CD14-positive monocyte (primary cell): ENCODE measurements around the gene LIMS2. TPM values are rescaled to one million over a fixed set of nuclear protein-coding genes. Genes with fewer than 3 reads are reported as not detected.

Source experiments
- DNase-seq, 3 donors: peaks; one replicate each; pipeline ENCODE4 v3.0.0-alpha.2; 2011 to 2022
- H2AFZ ChIP-seq: 2 replicates; pipeline ENCODE4 v1.6.0; 2012; ENCODE audit warnings: mild to moderate bottlenecking, low read depth, low read length, inconsistent platforms; ENCODE audit not compliant: insufficient read depth, poor library complexity, severe bottlenecking
- H3K27ac ChIP-seq, 2 donors: 1 replicate in 1 of 2; 2 replicates in 1 of 2; pipeline ENCODE4 v1.5.1; 2012 to 2013; ENCODE audit warnings: low read length in 2 of 2, control low read depth in 1 of 2, inconsistent platforms in 1 of 2, low read depth in 1 of 2, mild to moderate bottlenecking in 1 of 2
- H3K27me3 ChIP-seq, 2 donors: one replicate each; pipeline versions ENCODE4 v1.6.0 to v1.6.1; 2011 to 2013; ENCODE audit warnings: low read length in 2 of 2; ENCODE audit not compliant: control insufficient read depth in 2 of 2, insufficient read depth in 2 of 2
- H3K36me3 ChIP-seq, 2 donors: replicated peaks in 1 of 2; 1 replicate in 1 of 2; 2 replicates in 1 of 2; pipeline versions ENCODE4 v1.5.1 to v1.6.1; 2012 to 2013; ENCODE audit warnings: low read length in 2 of 2, control low read depth in 1 of 2, inconsistent platforms in 1 of 2, mild to moderate bottlenecking in 1 of 2; ENCODE audit not compliant: insufficient read depth in 2 of 2, control insufficient read depth in 1 of 2
- H3K4me1 ChIP-seq, 2 donors: 1 replicate in 1 of 2; 2 replicates in 1 of 2; pipeline versions ENCODE4 v1.5.1 to v1.6.1; 2012 to 2013; ENCODE audit warnings: low read length in 2 of 2, control low read depth in 1 of 2, inconsistent platforms in 1 of 2, mild to moderate bottlenecking in 1 of 2, moderate library complexity in 1 of 2; ENCODE audit not compliant: insufficient read depth in 2 of 2, control insufficient read depth in 1 of 2
- H3K4me2 ChIP-seq: replicated peaks from 2 replicates; pipeline ENCODE3; 2012; ENCODE audit warnings: low read length, moderate library complexity, mild to moderate bottlenecking; ENCODE audit not compliant: poor library complexity, severe bottlenecking; ENCODE audit errors: extremely low read depth
- H3K4me3 ChIP-seq, 3 experiments: fragments of 200-600 bp in 1 of 3; sonication (generic) in 1 of 3; replicated peaks in 1 of 3; 1 replicate in 2 of 3; 2 replicates in 1 of 3; pipeline ENCODE4 v1.5.1; 2011 to 2013; ENCODE audit warnings: low read length in 3 of 3, mild to moderate bottlenecking in 3 of 3, control low read depth in 2 of 3, low read depth in 2 of 3, inconsistent platforms in 1 of 3, moderate library complexity in 1 of 3
- H3K79me2 ChIP-seq: 2 replicates; pipeline ENCODE4 v1.6.0; 2012; ENCODE audit warnings: mild to moderate bottlenecking, control low read depth, inconsistent platforms, low read length, moderate library complexity; ENCODE audit not compliant: insufficient read depth
- H3K9ac ChIP-seq: 2 replicates; pipeline ENCODE4 v1.6.0; 2017; ENCODE audit warnings: low read length, mild to moderate bottlenecking; ENCODE audit not compliant: insufficient read depth, poor library complexity, severe bottlenecking
- H3K9me3 ChIP-seq, 2 donors: replicated peaks in 1 of 2; 1 replicate in 1 of 2; 2 replicates in 1 of 2; pipeline versions ENCODE4 v1.5.1 to v1.6.1; 2012 to 2013; ENCODE audit warnings: low read length in 2 of 2, control low read depth in 1 of 2; ENCODE audit not compliant: control insufficient read depth in 1 of 2, insufficient read depth in 1 of 2
- H4K20me1 ChIP-seq: 2 replicates; pipeline ENCODE4 v1.6.0; 2012; ENCODE audit warnings: mild to moderate bottlenecking, low read length, control low read depth, moderate library complexity; ENCODE audit not compliant: insufficient read depth
- H3K27ac Mint-ChIP-seq, 7 donors: one replicate each; pipeline ENCODE4 v1.8.0; 2020; ENCODE audit warnings: mild to moderate bottlenecking in 7 of 7, mixed read lengths in 7 of 7, moderate library complexity in 6 of 7, inconsistent platforms in 2 of 7
- H3K27me3 Mint-ChIP-seq, 3 donors: one replicate each; pipeline ENCODE4 v1.8.0; 2021 to 2022; ENCODE audit warnings: low read depth in 3 of 3, mild to moderate bottlenecking in 3 of 3, mixed read lengths in 3 of 3, moderate library complexity in 3 of 3, inconsistent platforms in 1 of 3
- H3K36me3 Mint-ChIP-seq, 2 donors: one replicate each; pipeline ENCODE4 v1.8.0; 2020; ENCODE audit warnings: mixed read lengths in 2 of 2, inconsistent platforms in 1 of 2, mild to moderate bottlenecking in 1 of 2
- H3K4me1 Mint-ChIP-seq: one replicate; pipeline ENCODE4 v1.8.0; 2020; ENCODE audit warnings: mild to moderate bottlenecking, mixed read lengths
- H3K4me3 Mint-ChIP-seq, 2 donors: one replicate each; pipeline ENCODE4 v1.8.0; 2020; ENCODE audit warnings: mild to moderate bottlenecking in 2 of 2, mixed read lengths in 2 of 2, moderate library complexity in 1 of 2
- H3K9me3 Mint-ChIP-seq, 7 donors: one replicate each; pipeline ENCODE4 v1.8.0; 2020 to 2022; ENCODE audit warnings: mixed read lengths in 7 of 7, mild to moderate bottlenecking in 6 of 7, moderate library complexity in 6 of 7, inconsistent platforms in 2 of 7
- WGBS: methylation state at CpG from one replicate; pipeline ENCODE4 v1.1.5; 2013; ENCODE audit warnings: missing lambda C conversion rate; ENCODE audit not compliant: insufficient coverage; 5-methylcytosine and 5-hydroxymethylcytosine counted together
- intact Hi-C, 2 donors: fragments of 100-400 bp; cut with micrococcal nuclease; formaldehyde crosslinking; loops; one replicate each; pipeline versions ENCODE4 v1.15.0 to v1.15.1; 2023
- polyA plus RNA-seq, 3 donors: library from polyadenylated mRNA; depleted of rRNA in 1 of 3; unstranded in 2 of 3; stranded (reverse) in 1 of 3; fragments of 300-500 nt in 2 of 3; fragments of >200 nt in 1 of 3; fragmentation: Illumina TruSeq in 2 of 3; gene quantifications; 1 replicate in 2 of 3; 2 replicates in 1 of 3; pipeline ENCODE4 v1.2.3, GENCODE V29; 2012 to 2021
- TF ChIP-seq, protein P1 (sequence below): fragments of 200-600 bp; IDR thresholded peaks from one replicate; pipeline ENCODE4 v1.8.0; 2022; ENCODE audit warnings: antibody characterized with exemption, mild to moderate bottlenecking

LIMS2 gene
- polyA plus RNA-seq, 3 donors: 0.13 to 1.3 (median 0.23) TPM

DNA sequence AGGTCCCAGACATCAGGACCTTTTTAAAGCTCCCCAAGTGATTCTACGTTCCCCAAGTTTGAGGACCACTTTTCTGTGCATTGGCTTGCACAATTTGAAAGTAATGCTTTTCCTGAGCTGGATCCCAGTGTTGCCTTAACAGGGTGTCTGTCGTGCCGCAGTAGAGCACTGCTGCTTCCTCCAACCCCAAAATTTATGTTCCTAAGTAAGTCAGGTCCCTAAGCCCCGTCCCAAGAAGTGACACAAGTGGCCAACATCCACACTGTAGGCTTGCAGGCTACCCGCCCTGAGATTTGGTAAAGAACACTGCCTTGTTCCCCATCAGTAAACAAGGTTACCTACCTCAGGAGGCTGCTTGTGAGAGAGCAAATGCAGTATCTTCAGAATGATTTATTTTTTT is 28.0 kb upstream of the LIMS2 start:
- peaks cover 12 to 26% of the 10 kb centered on the region in 2 donors for H3K36me3 ChIP-seq
- TF ChIP-seq, protein P1, sequence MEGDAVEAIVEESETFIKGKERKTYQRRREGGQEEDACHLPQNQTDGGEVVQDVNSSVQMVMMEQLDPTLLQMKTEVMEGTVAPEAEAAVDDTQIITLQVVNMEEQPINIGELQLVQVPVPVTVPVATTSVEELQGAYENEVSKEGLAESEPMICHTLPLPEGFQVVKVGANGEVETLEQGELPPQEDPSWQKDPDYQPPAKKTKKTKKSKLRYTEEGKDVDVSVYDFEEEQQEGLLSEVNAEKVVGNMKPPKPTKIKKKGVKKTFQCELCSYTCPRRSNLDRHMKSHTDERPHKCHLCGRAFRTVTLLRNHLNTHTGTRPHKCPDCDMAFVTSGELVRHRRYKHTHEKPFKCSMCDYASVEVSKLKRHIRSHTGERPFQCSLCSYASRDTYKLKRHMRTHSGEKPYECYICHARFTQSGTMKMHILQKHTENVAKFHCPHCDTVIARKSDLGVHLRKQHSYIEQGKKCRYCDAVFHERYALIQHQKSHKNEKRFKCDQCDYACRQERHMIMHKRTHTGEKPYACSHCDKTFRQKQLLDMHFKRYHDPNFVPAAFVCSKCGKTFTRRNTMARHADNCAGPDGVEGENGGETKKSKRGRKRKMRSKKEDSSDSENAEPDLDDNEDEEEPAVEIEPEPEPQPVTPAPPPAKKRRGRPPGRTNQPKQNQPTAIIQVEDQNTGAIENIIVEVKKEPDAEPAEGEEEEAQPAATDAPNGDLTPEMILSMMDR: no peak
- H3K27me3 ChIP-seq: no peaks in the 10 kb centered on the region
- H3K4me1 ChIP-seq: peaks cover 42% of the 10 kb centered on the region in 2 donors
- DNase-seq: no peak
- peaks cover 40% of the 10 kb centered on the region for H3K4me1 Mint-ChIP-seq
- no peak overlapping the region for H3K9ac ChIP-seq
- intact Hi-C loops: loop anchor here (10.0 kb wide), 1 partner anchor 178 kb away; the partner anchor contains the start of gene IWS1 (in 2 of the 2)
- peaks cover 28% of the 10 kb centered on the region for H4K20me1 ChIP-seq
- no peak overlapping the region for H2AFZ ChIP-seq
- no peak overlapping the region for H3K4me3 Mint-ChIP-seq
- peak overlapping the region; percentile 76 for H3K4me2 ChIP-seq
- peaks cover 34% of the 10 kb centered on the region for H3K79me2 ChIP-seq
- H3K9me3 ChIP-seq: no peaks in the 10 kb centered on the region
- peak overlapping the region in 1 of 7 donors; percentile 75 for H3K27ac Mint-ChIP-seq
- peaks cover 0 to 2% (median 1%) of the 10 kb centered on the region in 3 donors for H3K27me3 Mint-ChIP-seq
- H3K4me3 ChIP-seq: no peak overlapping the region
- peaks cover 29 to 36% of the 10 kb centered on the region in 2 donors for H3K36me3 Mint-ChIP-seq
- no peaks in the 10 kb centered on the region for H3K9me3 Mint-ChIP-seq
- WGBS: 96% methylated on average over 4 of the region's 5 CpGs
- no peak overlapping the region for H3K27ac ChIP-seq

DNA sequence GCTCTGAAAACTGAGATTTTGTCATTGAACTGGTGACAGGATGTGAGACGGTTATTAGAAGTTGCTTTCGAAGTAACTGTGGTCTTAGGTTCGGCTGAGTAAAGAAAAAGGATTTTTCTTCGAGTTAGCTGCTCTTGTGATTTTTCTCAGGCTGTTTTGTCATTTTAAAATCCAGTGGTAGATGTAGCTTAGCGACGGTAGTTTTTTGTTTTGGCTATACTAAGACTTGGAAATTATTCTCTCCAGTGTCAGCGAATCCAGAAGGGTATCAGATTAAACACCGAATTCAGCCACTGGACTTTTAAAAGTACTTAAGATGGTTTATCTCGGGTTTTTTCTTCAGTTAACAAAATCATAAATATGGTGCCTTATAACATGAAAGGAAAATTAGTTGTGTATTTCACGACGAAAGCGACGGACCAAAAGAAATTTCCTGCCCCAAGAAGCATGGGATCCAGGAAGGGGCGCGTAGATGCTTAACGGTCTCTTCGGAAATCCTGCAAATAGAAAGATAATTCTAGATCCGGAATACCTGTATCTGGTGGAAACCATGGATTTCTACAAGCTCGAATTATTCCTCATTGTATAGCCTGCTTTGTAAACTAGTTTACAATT is 27.2 kb upstream of the LIMS2 start:
- H3K4me3 Mint-ChIP-seq: peak overlapping the region; percentile 76 to 89

More for the DNA sequence above, 27.2 kb upstream of the LIMS2 start:
- peaks cover 28% of the 10 kb centered on the region for H4K20me1 ChIP-seq
- H3K79me2 ChIP-seq: peaks cover 34% of the 10 kb centered on the region
- peaks cover 8 to 19% of the 10 kb centered on the region in 2 donors for H3K36me3 ChIP-seq
- peaks cover 0 to 2% (median 1%) of the 10 kb centered on the region in 3 donors for H3K27me3 Mint-ChIP-seq
- H3K9me3 Mint-ChIP-seq: no peaks in the 10 kb centered on the region
- no peak overlapping the region for H2AFZ ChIP-seq
- H3K27ac ChIP-seq: peak overlapping the region; percentile 96 to 100
- H3K4me1 Mint-ChIP-seq: peaks cover 40% of the 10 kb centered on the region
- intact Hi-C loops: loop anchor here (10.0 kb wide), 1 partner anchor 178 kb away; the partner anchor contains the start of gene IWS1 (in 2 of the 2)
- TF ChIP-seq, protein P1: peak; percentile 2
- no peaks in the 10 kb centered on the region for H3K9me3 ChIP-seq
- 54% methylated on average over 11 of the region's 19 CpGs for WGBS
- H3K27ac Mint-ChIP-seq: peak overlapping the region; percentile 87 to 98 (median 92)
- peaks cover 42% of the 10 kb centered on the region in 2 donors for H3K4me1 ChIP-seq
- H3K9ac ChIP-seq: peak overlapping the region; percentile 97
- peak overlapping the region; percentile 46 to 75 (median 52) for H3K4me3 ChIP-seq
- H3K27me3 ChIP-seq: no peaks in the 10 kb centered on the region
- no peak for DNase-seq
- peak overlapping the region; percentile 76 for H3K4me2 ChIP-seq
- peaks cover 23 to 29% of the 10 kb centered on the region in 2 donors for H3K36me3 Mint-ChIP-seq
